ENCODE data around the gene VIL1. TPM values are rescaled to one million over a fixed set of nuclear protein-coding genes. Genes with fewer than 3 reads are reported as not detected.
A peak's percentile ranks its signal among the peaks of the same experiment; 100 is the strongest.

VIL1 gene
- total and polyA plus RNA-seq, 2 of the 13 experiments (the other 11 are each of a cell fraction or from before 2014, with no cell fraction given): 287 to 301 TPM

- TF ChIP-seq CENPBD1 (CRISPR knock-in tag; IDR thresholded peaks at IDR 0.05; ENCODE audit: borderline replicate concordance, low read depth) (no peak), MIXL1 (CRISPR knock-in tag; IDR thresholded peaks at IDR 0.05) (peak; percentile 95), LRRFIP1 (CRISPR knock-in tag; conservative IDR thresholded peaks at IDR 0.05) (no peak), ZNF574 (CRISPR knock-in tag; IDR thresholded peaks at IDR 0.05) (peak; percentile 90), CEBPB (IDR thresholded peaks at IDR 0.05; ENCODE audit: borderline replicate concordance, low read depth, low read length) (no peak), NR0B2 (CRISPR knock-in tag; IDR thresholded peaks at IDR 0.05) (no peak), GLMP (CRISPR knock-in tag; IDR thresholded peaks at IDR 0.05; ENCODE audit: borderline replicate concordance) (no peak), ZBTB14 (CRISPR knock-in tag; IDR thresholded peaks at IDR 0.05) (no peak), THAP9 (CRISPR knock-in tag; IDR thresholded peaks at IDR 0.05; ENCODE audit: borderline replicate concordance) (peak; percentile 73; the same call in 1 of the 2 replicates), RELA (CRISPR knock-in tag; IDR thresholded peaks at IDR 0.05) (no peak), RNF2 (conservative IDR thresholded peaks at IDR 0.05; ENCODE audit: low read depth) (no peak), NR3C1 (CRISPR knock-in tag; IDR thresholded peaks at IDR 0.05) (no peak), FOXA1 (IDR thresholded peaks at IDR 0.05) (peak; percentile 62), FOXA1 (CRISPR knock-in tag; IDR thresholded peaks at IDR 0.05) (peak; percentile 99), MYC (CRISPR knock-in tag; IDR thresholded peaks at IDR 0.05; ENCODE audit: borderline replicate concordance) (peak; percentile 63; the same call in 1 of the 2 replicates), ZEB1 (IDR thresholded peaks at IDR 0.05; ENCODE audit: insufficient replicate concordance, low read depth) (peak; percentile 93)
Measured at GRCh38 chr2:218444692-218445357, 25.9 kb downstream of the VIL1 start (continued).

All from HepG2 (cell line).